Nasal cavity respiratory epithelium epithelial cell of viscerocranial mucosa (primary cell): ENCODE measurements around the gene AFG1L. TPM values are rescaled to one million over a fixed set of nuclear protein-coding genes. Genes with fewer than 3 reads are reported as not detected.

Experiments used
- total RNA-seq: library from RNA; depleted of rRNA; stranded (reverse); fragments of >200 nt; gene quantifications from 2 replicates; pipeline ENCODE4 v1.2.3, GENCODE V29; 2014

AFG1L gene
- 3.8 and 5.1 TPM in 2 replicates for total RNA-seq

DNA sequence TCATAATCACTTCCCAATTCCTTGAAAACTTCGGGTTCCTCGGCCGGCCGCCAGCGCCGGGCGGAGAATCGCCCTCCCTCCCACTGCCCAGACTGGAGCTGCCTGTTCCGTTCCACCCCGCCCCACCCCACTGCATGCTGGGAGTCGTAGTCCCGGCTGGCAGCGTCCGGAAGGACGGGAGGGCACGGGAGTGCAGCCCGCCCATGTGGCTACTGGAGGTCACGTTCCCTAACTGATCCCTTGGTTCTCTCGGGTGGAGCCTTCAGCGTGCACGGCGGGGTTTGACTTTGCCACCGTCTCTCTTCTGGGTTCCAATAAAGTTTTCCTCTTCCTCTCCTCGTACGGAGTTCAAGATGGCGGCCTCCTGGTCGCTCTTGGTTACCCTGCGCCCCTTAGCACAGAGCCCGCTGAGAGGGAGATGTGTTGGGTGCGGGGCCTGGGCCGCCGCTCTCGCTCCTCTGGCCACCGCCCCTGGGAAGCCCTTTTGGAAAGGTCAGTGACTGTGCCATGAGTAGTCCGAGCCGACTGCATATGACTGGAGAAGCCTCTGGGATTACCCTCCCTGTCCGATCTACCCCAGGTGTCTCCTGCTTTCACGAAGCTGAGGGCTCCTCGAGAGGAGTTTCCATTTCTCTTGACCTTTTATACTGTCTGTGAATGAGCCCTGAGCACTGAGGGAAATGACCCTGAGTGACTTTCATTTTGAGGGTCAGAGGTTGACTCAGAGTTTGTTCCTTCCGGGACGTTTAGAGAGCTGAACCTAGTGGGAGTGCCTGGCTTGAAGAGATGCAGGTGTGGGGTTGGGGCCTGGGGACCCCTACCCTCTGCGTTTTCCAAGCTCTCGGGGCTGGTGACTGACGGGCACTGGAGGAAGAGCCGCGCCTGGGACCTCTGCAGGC, at the start of gene AFG1L:
AFG1L (plus strand) TSS at position 328 of the 899 bp plus-strand sequence; CDS start at position 354, 26 bp downstream.

DNA sequence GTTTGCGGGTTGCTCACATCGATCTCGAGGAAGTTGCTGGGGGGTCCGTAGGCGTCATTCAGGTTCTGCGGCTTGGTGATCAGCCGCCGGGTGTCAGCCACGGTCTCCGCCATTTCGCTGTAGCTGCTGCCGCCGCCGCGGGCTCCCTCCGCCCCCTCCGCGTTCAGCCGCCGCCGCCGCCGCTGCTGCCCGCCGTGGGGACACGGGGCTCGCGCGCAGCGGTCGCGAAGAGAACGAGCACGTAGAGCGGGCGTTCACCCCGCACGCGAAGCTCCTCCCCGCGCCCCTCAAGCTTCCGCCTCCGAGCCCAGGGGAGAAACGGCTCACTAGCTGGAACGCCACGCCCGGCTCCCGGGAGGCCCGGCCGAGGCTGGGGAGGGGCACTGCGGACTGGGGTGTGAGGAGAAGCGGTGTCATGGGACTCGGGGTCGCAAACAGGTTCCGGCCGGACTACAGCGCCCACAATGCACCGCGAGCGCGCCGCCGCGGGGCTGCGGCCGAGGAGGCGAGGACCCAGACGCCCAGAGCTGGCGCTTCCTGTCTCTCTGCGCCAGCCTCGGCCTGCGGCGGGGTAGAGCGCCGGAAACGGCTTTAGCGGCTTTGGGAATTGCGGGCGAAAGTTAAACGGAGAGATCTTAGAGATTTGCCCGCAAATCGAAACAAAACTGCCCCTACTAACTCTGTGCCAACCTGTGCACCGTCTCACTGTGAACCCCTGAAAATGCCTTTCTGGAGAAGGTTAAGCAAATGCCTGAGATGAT, 33.9 kb upstream of the AFG1L start, which contains the start of gene SNX3:
SNX3 (minus strand) TSS at position 232 of the 761 bp plus-strand sequence; CDS start at position 113, 119 bp downstream.

DNA sequence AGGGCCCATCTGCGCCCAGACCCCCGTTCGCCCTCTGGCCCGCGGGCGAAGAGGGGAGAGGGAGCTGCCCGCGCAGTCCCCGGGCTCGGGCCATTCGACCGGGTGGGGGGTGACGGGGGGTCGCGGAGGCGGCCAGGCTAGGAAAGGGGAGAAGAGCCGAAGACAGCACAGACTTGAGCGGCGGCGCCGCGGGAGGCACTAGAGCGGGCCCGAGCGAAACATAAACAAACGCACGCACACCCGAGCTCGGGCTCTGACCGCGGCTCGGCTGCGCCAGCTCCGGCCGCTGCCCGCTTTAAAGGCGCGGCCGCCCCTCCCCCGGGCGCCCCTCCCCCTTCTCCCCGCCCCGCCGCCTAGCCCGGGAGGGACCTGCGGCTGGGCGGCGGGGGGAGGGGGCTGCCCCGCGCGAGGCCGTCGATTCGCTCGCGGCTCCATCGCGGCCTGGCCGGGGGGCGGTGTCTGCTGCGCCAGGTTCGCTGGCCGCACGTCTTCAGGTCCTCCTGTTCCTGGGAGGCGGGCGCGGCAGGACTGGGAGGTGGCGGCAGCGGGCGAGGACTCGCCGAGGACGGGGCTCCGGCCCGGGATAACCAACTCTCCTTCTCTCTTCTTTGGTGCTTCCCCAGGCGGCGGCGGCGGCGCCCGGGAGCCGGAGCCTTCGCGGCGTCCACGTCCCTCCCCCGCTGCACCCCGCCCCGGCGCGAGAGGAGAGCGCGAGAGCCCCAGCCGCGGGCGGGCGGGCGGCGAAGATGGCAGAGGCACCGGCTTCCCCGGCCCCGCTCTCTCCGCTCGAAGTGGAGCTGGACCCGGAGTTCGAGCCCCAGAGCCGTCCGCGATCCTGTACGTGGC, 265.8 kb downstream of the AFG1L start, which contains the start of gene FOXO3:
FOXO3 (plus strand) TSS at position 455 of the 846 bp plus-strand sequence; CDS start at position 747, 292 bp downstream.

Other genes with a start within 250 kb of the AFG1L start
- gene OSTM1, start 220.3 kb upstream of the AFG1L start, total RNA-seq = 69.7 and 83.3 TPM in 2 replicates
- gene NR2E1, start 129.0 kb upstream of the AFG1L start, total RNA-seq = under 0.01 and 0.85 TPM in 2 replicates
- 172 and 175 TPM in 2 replicates for gene SNX3, start 34.0 kb upstream of the AFG1L start, total RNA-seq